Measurements from ENCODE around the gene TNFRSF8.
A peak's percentile ranks its signal among the peaks of the same experiment; 100 is the strongest.

The TNFRSF8 gene

GRCh38 chr1:12170263-12170671 lies 107.2 kb downstream of the TNFRSF8 start:
- FAIRE-seq, result no peak
- DNase-seq (ENCODE audit: insufficient read length, low spot score), result no peak

DNA sequence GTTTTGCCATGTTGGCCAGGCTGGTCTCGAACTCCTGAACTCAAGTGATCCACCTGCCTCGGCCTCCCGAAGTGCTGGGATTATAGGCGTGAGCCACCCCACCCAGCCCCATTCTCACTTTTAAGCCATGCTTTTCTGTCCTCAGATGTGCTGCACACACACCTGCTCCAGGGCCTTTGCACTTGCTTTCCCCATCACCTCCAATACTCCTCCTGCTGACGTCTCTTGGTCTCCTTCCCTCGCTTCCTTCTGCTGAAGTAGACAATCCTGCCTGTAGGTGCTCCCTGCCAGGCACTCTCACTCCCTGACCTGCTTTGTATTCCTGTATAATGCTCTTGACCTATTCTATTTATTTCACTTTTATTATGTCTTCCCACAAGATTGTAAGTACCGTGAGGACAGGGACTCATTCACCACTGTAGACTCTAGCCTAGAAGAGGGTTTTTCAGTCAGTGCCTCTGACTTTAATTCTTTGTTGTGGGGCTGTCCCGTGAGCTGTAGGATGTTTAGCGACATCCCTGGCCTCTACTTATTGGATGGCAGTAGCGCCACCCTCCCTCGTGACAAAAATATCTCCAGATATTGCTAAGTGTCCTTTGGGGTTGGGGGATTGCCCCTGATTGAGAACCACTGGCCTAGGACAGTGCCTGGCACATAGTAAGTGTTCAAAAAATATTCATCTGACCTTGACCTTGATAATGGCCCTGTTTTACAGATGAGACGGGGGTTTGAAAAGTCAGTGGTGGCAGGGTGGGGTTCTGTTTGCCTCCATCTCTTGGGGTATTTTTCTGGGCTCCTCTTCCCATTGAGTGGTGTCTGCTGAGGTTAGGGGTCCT lies 108.3 kb downstream of the TNFRSF8 start:
- no peak for FAIRE-seq
- DNase-seq (ENCODE audit: insufficient read length, low spot score), result no peak

DNA sequence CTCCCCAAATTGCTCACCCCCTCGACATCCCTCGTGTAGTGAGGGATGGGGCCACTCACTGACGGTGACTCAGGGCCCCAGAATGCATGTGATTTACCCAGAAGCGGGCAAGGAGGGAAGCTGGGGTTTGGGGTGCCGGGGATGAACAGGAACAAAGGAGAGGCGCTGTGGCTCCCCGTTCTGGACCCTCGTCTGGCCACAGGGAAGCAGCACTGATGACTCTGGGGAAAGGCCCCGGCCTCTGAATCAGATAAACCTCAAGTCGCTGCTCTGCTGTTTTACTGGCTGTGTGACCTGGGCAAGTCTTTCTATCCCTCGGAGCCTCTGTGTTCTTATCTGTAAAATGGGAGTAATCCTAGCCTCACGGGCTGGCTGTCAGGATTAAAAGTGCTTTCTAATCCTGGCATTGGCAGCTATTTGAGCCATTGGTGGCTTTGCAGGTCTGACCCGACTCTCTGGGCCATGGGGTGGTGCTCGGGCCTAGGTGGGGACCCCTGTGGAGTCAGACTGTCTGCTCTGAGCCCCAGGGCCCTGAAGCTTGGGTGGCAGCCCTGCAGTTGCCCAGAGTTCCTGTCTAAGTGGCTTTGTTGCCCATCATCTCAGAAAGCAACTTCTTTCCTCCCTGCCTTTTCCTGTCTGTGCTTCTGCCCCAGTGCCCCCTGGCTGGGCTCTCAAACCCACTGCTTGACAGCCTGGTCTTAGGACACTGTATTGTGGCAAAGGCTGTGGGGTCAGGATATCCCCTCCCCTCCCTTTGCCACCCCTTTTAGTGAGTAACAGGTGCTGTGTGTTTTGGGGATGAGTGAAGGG lies 109.1 kb downstream of the TNFRSF8 start:
- FAIRE-seq, result no peak
- DNase-seq (ENCODE audit: insufficient read length, low spot score), result no peak

DNA sequence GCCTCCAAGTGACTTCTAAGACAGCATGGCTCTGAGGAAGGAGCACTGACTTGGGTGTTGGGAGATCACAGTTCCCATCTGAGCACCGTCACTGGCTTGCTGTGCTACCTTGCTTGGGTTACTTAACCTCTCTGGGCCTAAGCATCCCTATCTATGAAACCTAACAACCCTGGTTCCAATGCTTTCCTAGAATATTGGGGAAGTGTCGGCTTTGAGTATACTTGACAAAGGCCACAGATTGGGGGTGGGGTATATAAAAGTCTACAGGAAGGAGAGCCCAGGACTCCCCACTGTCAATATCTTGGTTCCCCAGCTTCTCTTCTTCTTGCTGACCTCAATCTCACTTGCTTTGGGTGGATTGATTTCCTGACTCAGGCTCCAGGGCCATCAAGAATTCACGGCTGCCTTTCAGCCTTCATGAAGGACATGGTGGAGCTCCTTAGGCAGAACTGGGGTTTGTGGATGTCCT lies 110.0 kb downstream of the TNFRSF8 start:
- DNase-seq (ENCODE audit: insufficient read length, low spot score), result no peak
- no peak for FAIRE-seq

DNA sequence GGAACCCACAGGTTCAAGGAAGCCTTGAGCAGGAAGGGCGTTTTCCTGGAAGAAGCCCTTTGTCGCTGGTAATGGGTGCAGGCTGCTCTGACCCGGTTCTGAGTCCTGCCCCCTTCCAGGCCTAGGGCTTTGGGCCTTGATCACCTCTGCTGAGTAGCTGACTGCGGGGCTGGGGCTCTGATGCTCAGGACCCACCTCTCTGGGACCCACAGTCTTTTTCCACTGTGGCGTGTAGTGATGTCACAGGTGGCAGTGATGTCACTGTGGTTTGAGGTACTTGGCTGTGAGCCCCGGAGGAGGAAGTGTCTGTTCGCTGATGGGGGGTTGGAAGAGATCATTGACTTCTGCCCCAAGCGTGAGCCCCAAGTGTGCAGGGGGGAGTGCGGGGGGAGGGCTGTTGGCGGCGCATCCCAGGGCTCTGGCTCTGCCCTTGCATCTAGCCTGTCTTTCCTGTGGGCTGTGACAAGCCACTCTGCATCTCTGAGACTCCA lies 110.6 kb downstream of the TNFRSF8 start:
- no peak for FAIRE-seq
- no peak for DNase-seq (ENCODE audit: insufficient read length, low spot score)

- no peak for DNase-seq (ENCODE audit: insufficient read length, low spot score)
These were observed 112.1 kb downstream of the TNFRSF8 start for GRCh38 chr1:12174924-12175810.

DNA sequence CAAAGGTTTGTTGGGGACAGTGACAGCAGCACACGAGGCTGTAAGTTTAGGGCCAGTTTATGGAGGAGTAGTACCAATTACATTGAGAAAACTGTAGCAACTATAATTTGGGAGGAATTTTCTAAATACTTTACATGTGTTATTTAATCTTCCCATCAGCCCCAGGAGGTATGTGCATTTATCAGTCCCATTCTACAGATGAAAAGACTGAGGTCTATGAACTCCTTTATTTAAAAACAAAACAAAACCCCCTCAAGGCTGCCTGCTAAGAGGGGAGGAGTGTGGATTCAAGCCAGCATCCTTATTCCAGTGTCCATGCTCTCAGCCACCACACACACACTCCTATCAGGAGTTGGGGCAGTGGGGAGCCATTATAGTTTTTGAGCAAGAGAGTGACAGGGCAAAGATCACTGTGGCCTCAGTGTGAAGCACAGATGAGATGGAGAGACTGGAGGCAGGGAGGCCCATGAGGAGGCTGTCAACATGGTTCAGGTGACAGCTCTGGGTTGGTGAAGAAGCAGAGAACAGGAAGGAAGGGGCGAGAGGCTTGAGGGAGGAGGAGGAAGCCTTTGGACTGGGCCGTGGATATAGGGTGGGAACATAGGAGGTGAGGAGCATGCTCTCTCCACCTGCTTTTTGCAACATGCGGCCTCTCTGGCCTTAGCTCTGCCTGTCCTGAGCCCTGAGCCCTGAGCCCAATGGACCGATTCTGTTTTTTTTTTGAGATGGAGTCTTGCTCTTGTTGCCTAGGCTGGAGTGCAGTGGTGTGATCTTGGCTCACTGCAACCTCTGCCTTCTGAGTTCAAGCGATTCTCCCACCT lies 113.4 kb downstream of the TNFRSF8 start:
- DNase-seq (ENCODE audit: insufficient read length, low spot score), result no peak
- no peak for FAIRE-seq

More at GRCh38 chr1:12174924-12175810, 112.1 kb downstream of the TNFRSF8 start:
- FAIRE-seq, result no peak

DNA sequence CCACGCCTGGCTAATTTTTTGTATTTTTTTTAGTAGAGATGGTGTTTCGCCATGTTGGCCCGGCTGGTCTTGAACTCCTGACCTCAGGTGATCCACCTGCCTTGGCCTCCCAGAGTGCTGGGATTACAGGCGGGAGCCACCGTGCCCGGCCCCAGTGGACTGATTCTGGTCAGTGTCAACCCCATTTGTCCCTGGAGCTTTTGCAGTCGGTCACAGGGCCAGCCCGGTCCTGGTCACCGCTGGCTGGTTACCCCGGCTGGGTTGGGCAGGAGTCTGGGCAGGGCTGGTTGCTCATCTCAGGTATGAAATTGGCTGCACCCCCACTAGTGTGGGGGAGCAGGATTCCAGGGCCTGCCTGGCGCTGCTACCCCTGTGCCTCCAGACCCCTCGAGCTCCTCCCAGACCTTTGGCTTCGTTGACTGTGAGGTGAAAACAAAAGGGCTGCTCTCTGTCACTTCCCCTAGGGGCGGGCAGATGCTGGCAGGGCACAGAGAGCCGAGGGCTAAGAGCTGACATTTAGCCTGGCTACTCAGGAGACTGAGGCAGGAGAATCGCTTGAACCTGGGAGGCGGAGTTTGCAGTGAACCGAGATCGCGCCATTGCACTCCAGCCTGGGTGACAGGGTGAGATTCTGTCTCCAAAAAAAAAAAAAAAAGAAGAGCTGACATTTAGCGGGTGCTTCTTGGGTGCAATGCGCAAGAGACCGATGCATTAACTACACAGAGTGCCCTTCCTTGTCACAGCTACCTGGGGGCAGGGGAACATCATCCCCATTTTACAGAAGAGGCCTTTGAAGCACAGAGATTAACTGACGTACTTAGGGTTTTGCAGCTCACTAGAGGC lies 114.3 kb downstream of the TNFRSF8 start:
- no peak for DNase-seq (ENCODE audit: insufficient read length, low spot score)
- no peak for FAIRE-seq

DNA sequence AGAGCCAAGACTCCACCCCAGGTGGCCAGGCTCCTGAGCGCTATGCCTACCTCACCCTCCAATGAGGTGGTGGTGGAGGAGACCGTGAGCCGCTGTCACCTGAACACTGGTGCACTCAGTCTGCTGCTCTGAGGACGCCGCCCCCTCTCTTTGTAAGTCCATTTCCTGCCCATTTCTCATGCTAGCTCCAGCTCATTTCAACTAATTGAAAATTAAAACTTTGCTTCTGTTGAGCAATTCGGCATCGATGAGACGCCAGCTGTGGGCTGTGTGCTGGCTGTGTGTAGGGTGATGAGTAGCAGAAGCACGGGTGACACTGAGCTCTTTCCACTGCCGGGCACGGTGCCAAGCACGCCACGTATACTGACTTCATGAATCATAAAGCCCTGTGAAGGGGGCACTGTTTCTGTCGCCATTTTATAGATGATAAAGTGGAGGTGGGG lies 114.9 kb downstream of the TNFRSF8 start:
- FAIRE-seq (no peak), DNase-seq (ENCODE audit: insufficient read length, low spot score) (no peak)

GRCh38 chr1:12178511-12178910 lies 115.4 kb downstream of the TNFRSF8 start:
- FAIRE-seq (no peak), DNase-seq (ENCODE audit: insufficient read length, low spot score) (no peak)

DNA sequence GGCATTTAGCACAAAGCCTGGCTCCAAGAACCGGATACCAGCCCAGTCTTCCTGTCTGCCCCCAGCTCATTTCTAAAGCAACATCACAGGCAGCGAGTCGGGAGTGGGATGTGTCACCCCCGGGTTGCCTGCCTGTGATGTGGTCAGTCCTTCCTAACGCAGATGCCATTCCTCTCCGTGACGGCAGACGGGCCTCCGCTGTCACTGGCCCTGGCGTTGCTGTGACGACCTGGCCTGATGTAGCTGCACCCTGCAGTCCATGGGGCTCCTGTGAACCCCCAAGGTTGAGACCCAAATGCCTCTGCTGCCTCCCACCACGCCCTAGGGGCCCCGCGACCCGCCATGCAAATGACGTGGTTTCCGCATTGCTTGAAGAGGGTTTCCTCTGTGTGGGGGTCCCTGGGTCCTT lies 116.0 kb downstream of the TNFRSF8 start:
- FAIRE-seq (peak; percentile 73), DNase-seq (ENCODE audit: insufficient read length, low spot score) (peak; percentile 58)

DNA sequence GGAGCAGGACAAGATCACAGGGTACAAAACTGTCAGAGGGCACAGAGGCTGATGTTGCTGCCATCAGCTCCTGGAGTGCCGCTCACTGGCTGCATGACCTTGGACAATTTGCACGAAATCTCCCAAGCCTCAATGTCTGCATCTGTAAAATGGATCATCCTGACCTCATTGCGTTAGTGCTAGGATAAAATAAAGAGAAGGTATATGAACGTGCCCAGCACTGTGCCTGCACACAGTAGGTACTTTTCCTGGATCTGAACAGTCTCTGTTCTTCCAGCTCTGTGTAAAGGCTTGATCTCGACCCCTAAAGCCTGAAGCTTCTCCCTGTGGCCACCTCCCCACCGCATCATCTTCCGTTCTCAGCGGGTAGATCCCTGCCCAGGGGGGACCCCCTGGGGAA lies 116.6 kb downstream of the TNFRSF8 start:
- DNase-seq (ENCODE audit: insufficient read length, low spot score) (no peak), FAIRE-seq (no peak)

GRCh38 chr1:12180315-12180714 lies 117.2 kb downstream of the TNFRSF8 start:
- no peak for FAIRE-seq
- DNase-seq (ENCODE audit: insufficient read length, low spot score), result no peak

DNA sequence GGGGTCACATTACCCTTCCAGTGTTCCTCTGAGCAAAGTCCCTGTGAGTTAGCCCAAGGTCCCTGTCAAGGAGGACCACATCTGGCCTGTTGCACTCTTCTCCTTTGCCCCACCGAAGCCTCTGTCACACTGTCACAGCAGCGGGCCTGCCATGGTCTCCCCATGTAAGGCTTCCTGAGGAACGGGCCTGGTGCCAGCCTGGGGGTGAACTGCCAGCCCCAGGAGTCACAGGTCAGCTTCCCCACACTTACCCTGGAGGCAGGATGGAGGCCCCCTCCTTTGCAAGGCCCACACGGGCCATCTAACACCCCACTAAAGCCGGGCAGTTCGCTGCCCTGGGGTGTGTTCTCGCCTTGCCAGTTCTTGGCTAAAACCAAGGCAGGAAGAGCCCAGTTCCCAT lies 117.8 kb downstream of the TNFRSF8 start:
- DNase-seq (ENCODE audit: insufficient read length, low spot score), result no peak
- no peak for FAIRE-seq

DNA sequence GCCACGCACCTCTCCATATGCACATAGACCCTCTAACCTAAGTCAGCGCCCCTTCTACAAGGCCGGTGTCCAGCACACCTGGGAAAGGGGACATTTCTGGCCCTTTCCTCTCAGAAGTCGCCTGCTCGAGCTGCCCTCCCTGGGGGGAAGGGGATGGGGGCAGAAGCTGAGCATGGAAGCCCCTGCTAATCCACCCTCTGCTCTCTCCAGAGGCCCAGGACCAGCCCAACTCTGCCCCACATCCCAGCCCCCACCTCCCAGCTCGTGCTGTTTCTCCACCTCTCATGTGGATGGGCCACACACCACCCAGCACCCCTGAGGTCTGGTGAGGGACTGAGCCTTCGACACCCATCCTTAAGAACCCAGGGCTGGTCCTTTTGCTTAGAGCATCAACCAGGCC lies 118.5 kb downstream of the TNFRSF8 start:
- no peak for DNase-seq (ENCODE audit: insufficient read length, low spot score)
- no peak for FAIRE-seq

GRCh38 chr1:12182410-12182984 lies 119.4 kb downstream of the TNFRSF8 start:
- no peak for FAIRE-seq
- DNase-seq (ENCODE audit: insufficient read length, low spot score), result no peak

DNA sequence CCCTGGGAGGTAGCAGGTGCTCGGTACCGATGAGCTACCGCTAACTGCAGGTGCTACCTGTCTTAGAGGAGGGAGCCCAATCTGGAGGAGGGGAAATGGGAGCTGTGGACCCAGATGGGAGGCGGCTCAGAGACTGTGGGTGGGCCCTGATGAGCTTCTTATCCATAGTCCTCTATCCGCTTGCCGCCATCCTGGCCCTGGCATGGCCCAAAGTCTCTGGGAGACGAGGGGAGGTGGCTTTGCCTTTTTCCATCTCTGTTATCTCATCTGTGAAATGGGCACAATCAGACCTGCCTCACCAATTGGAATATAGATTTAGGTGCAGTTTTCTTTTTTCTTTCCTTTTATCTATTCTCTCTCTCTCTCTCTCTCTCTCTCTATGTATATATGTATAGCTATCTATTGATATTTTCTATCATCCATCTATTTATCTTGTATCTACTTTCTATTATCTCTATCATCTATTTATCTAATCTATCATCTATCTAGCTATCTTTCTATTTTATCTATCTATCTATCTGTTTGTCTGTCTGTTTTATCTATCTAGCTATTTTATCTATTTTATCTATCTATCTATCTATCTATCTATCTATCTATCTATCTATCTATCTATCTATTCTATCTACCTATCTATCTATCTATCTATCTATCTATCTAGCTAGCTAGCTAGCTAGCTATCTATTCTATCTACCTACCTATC lies 120.1 kb downstream of the TNFRSF8 start:
- DNase-seq (ENCODE audit: insufficient read length, low spot score) (no peak), FAIRE-seq (no peak)
